Nephron (organoid): ENCODE data around the gene FCHSD2.
A peak's percentile ranks its signal among the peaks of the same experiment; 100 is the strongest.
"Not testable (repeated sequence)": the region's sequence is repeated elsewhere in the genome, so short reads cannot be mapped to it uniquely, and the experiment has no call there.

Experiments
- H3K27ac Mint-ChIP-seq, 3 experiments: 2 replicates each; pipeline ENCODE4 v1.8.0; 2020; ENCODE audit warnings: mixed read lengths in 3 of 3, mild to moderate bottlenecking in 2 of 3, moderate library complexity in 1 of 3
- H3K27me3 Mint-ChIP-seq: 2 replicates; pipeline ENCODE4 v1.8.0; 2021; ENCODE audit warnings: low read depth, mild to moderate bottlenecking, moderate library complexity, mixed read lengths
- H3K36me3 Mint-ChIP-seq: 2 replicates; pipeline ENCODE4 v1.8.0; 2020; ENCODE audit warnings: low read depth, mixed read lengths
- H3K4me1 Mint-ChIP-seq: 2 replicates; pipeline ENCODE4 v1.8.0; 2020; ENCODE audit warnings: mixed read lengths
- H3K4me3 Mint-ChIP-seq, 3 experiments: 2 replicates each; pipeline ENCODE4 v1.8.0; 2020; ENCODE audit warnings: mild to moderate bottlenecking in 3 of 3, mixed read lengths in 3 of 3, moderate library complexity in 2 of 3
- H3K9me3 Mint-ChIP-seq: 2 replicates; pipeline ENCODE4 v1.8.0; 2020; ENCODE audit warnings: mixed read lengths
- CTCF ChIP-seq, 3 experiments: fragments of 200-600 bp; sonication (generic); IDR thresholded peaks; one replicate each; pipeline ENCODE4 v1.5.0; 2021; ENCODE audit warnings: antibody characterized with exemption in 3 of 3; ENCODE audit not compliant: unreplicated experiment in 3 of 3

The FCHSD2 gene

DNA sequence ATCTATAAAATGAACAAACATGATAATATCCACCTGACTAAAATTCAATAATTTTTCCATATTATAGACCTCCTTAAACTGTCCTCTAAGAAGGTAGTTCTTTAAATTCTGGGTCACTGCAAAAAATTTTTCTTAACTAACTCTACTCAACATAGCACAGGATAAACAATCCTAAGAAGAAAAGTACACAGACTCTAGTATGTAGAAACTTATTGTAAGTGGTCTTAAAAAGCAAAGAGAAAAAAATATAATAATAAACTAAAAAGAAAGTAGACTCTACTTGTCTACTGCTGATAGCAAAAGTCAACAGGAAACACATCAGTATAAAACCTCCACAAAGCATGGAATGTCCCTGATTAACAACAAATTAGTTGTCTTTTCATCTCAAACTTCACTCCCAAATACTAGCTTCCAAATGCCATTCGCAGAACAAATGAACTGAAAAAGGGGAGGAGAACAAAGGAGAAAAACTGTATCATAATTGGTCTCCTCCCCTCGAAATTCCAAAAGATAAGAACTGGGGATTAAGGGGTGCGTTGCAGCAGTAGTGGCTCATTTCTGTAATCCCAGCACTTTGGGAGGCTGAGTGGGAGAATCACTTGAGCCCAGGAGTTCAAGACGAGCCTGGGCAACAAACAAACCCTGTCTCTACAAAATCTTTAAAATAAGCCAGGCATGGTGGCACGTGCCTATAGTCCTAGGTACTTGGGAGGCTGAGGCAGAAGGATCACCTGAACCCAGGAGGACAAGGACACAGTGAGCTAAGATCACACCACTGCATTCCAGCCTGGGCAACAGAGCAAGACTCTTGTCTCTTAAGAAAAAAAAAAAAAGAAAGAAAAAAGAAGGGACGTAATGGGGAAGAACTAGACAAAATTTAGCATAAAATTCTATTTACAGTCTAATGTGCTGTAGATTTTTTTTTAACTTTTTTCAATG is 6.5 kb downstream of the FCHSD2 start:
- peaks cover 43% of the 10 kb centered on the region for H3K4me1 Mint-ChIP-seq
- H3K27me3 Mint-ChIP-seq: no peaks in the 10 kb centered on the region
- no peaks in the 10 kb centered on the region for H3K9me3 Mint-ChIP-seq

GRCh38 chr11:73132349-73132748 is 9.8 kb downstream of the FCHSD2 start:
- H3K4me3 Mint-ChIP-seq, H3K27me3 Mint-ChIP-seq, H3K9me3 Mint-ChIP-seq, H3K27ac Mint-ChIP-seq: not testable (repeated sequence)
- Mint-ChIP-seq H3K36me3 (peaks cover 65% of the 10 kb centered on the region), H3K4me1 (peaks cover 20% of the 10 kb centered on the region)

More for the DNA sequence above, 6.5 kb downstream of the FCHSD2 start:
- TF ChIP-seq CTCF (IDR thresholded peaks at IDR 0.05; ENCODE audit: unreplicated experiment in 3 of 3): no peak
- Mint-ChIP-seq H3K4me3 (no peak overlapping the region), H3K27ac (peak overlapping the region; percentile 27 to 42 (median 27)), H3K36me3 (peaks cover 47% of the 10 kb centered on the region)

GRCh38 chr11:73130181-73130580 is 11.9 kb downstream of the FCHSD2 start:
- TF ChIP-seq CTCF (IDR thresholded peaks at IDR 0.05; ENCODE audit: unreplicated experiment in 3 of 3): no peak
- H3K9me3 Mint-ChIP-seq: peaks cover 4% of the 10 kb centered on the region
- no peak overlapping the region for H3K4me3 Mint-ChIP-seq
- H3K27ac Mint-ChIP-seq: no peak overlapping the region
- peaks cover 17% of the 10 kb centered on the region for H3K4me1 Mint-ChIP-seq
- peaks cover 63% of the 10 kb centered on the region for H3K36me3 Mint-ChIP-seq
- no peaks in the 10 kb centered on the region for H3K27me3 Mint-ChIP-seq

- H3K4me1 Mint-ChIP-seq: peaks cover 16% of the 10 kb centered on the region
- H3K27me3 Mint-ChIP-seq: no peaks in the 10 kb centered on the region
- peaks cover 65% of the 10 kb centered on the region for H3K36me3 Mint-ChIP-seq
- H3K4me3 Mint-ChIP-seq: no peak overlapping the region
- H3K9me3 Mint-ChIP-seq: peaks cover 9% of the 10 kb centered on the region
- H3K27ac Mint-ChIP-seq: no peak overlapping the region
- no peak for TF ChIP-seq CTCF (IDR thresholded peaks at IDR 0.05; ENCODE audit: unreplicated experiment in 3 of 3)
These were observed 12.9 kb downstream of the FCHSD2 start for GRCh38 chr11:73129198-73129597.

DNA sequence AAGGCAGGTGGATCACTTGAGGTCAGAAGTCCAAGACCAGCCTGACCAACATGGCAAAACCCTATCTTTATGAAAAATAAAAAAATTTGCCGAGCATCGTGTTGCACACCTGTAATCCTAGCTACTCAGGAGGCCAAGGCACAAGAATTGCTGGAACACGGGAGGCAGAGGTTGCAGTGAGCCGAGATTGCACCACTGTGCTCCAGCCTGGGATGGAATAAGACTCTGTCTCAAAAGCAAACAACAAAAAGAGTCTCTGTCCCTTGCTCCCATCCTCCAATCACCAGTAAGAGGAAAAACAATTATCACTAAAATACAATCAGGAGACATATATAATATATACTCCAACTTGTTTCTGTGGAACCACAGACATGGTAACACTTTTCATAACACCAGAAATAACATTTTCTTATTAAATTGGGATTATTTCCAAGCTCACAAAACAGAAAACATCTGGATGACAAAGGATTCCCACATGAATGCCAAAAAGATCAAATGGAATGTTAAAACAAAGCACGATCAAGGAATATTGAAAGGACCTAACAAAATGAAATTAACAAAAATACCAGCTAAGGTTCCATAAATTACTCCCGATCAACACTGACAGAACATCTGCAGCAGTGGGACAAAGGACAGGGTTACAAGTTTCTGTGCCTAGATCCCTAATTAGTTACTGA is 15.2 kb downstream of the FCHSD2 start:
- Mint-ChIP-seq H3K9me3 (peaks cover 11% of the 10 kb centered on the region), H3K27me3 (no peaks in the 10 kb centered on the region), H3K4me3 (no peak overlapping the region), H3K36me3 (peaks cover 64% of the 10 kb centered on the region), H3K4me1 (peaks cover 16% of the 10 kb centered on the region), H3K27ac (peak overlapping the region; percentile 24 to 84 (median 53))
- TF ChIP-seq CTCF (IDR thresholded peaks at IDR 0.05; ENCODE audit: unreplicated experiment in 3 of 3): no peak

GRCh38 chr11:73124800-73125199 is 17.3 kb downstream of the FCHSD2 start:
- H3K4me1 Mint-ChIP-seq: peaks cover 21% of the 10 kb centered on the region
- no peak for TF ChIP-seq CTCF (IDR thresholded peaks at IDR 0.05; ENCODE audit: unreplicated experiment in 3 of 3)
- peaks cover 60% of the 10 kb centered on the region for H3K36me3 Mint-ChIP-seq
- peaks cover 11% of the 10 kb centered on the region for H3K9me3 Mint-ChIP-seq
- H3K4me3 Mint-ChIP-seq: no peak overlapping the region
- H3K27ac Mint-ChIP-seq: no peak overlapping the region
- no peaks in the 10 kb centered on the region for H3K27me3 Mint-ChIP-seq

GRCh38 chr11:73123892-73124291 is 18.2 kb downstream of the FCHSD2 start:
- not testable (repeated sequence) for H3K27ac Mint-ChIP-seq, H3K27me3 Mint-ChIP-seq, H3K4me3 Mint-ChIP-seq
- peaks cover 21% of the 10 kb centered on the region for H3K4me1 Mint-ChIP-seq
- H3K36me3 Mint-ChIP-seq: peaks cover 56% of the 10 kb centered on the region
- peaks cover 11% of the 10 kb centered on the region for H3K9me3 Mint-ChIP-seq
